Heart left ventricle (tissue), 13 donors: ENCODE measurements around the gene EFEMP2.

ENCODE experiments used
- CTCF ChIP-seq, 12 donors: fragments of 200-600 bp; sonication (generic) in 4 of 12; IDR thresholded peaks; one replicate each; pipeline versions ENCODE4 v1.5.0 to v1.8.0; 2018 to 2022; ENCODE audit warnings: antibody characterized with exemption in 12 of 12, mild to moderate bottlenecking in 5 of 12
- POLR2A ChIP-seq, 2 donors: fragments of 450-650 bp; IDR thresholded peaks; one replicate each; pipeline ENCODE4 v1.6.1; 2017; ENCODE audit warnings: antibody characterized with exemption in 2 of 2, mild to moderate bottlenecking in 2 of 2, moderate library complexity in 2 of 2
- donor health status: ischemic (EF 13 %, LVEDD 7.1; RV severe dilation, severe dysfunction).
- donor health status: DM: no; HTN: yes; CAD: no.
- donor health status: DM: no; HTN: no; CAD: no.
- donor health status: ischemic (EF 25% LVEDD 6.9; RV normal size, moderate dysfunction).
- donor health status: ischemic (EF 25% LVEDD 5.7; RV mildly dilated, moderate dysfunction).
- donor health status: ischemic (EF 35%, LVEDD 5.7; RV mildly dilated, moderate dysfunction).
- donor health status: nonischemic (EF 11% LVEDD 7.7; RV severe dilation, severe dysfunction).
- donor health status: DM: yes; HTN: yes; CAD: no.
- donor health status: PGD.
- donor health status: ischemic (EF 29% LVEDD 5.4; RV normal size, mild dysfunction).
- donor health status: nonischemic (EF 23%, LVEDD 6.1; RV moderate dilation, normal function).

DNA sequence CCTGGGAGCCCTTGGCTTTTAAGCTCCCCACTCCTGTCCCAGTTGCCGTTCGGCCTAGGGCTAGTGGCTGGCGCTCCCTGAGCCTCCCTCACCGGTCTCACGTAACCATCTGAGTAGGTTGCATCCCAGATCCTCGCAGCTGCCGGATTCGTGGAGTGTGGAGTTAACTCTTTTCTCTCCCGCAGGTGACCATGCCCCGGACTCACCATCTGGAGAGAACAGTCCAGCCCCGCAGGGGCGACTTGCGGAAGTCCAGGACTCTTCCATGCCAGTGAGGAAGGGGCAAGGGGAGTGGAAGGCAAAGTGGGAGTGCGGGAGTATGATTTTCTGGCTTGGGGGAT, 11.5 kb downstream of the EFEMP2 start:
- no peak for TF ChIP-seq CTCF (IDR thresholded peaks at IDR 0.05)
- TF ChIP-seq POLR2A (IDR thresholded peaks at IDR 0.05) = no peak
